SK-N-SH (cell line): ENCODE results near the gene SEC61B. TPM values are rescaled to one million over a fixed set of nuclear protein-coding genes. Genes with fewer than 3 reads are reported as not detected.

Source experiments
- CTCF ChIA-PET: fragments of 300-600, 350-600 bp; formaldehyde crosslinking; extraction: SDS; loops from one replicate; lab custom pipeline; 2021; lab: Yijun Ruan, JAX
- POLR2A ChIA-PET: fragments of 350-600 bp; sonication (Branson Sonifier 250); formaldehyde crosslinking; extraction: SDS; loops from one replicate; lab custom pipeline; 2020; ENCODE audit warnings: antibody characterized with exemption, inconsistent platforms; lab: Yijun Ruan, JAX
- DNase-seq: peaks from one replicate; pipeline ENCODE4 v3.0.0; 2012
- H2AFZ ChIP-seq: fragments of 200-600 bp; sonication (generic); 2 replicates; pipeline ENCODE4 v1.8.1; 2016; ENCODE audit warnings: antibody characterized with exemption, mild to moderate bottlenecking, low read depth
- H3F3A ChIP-seq: fragments of 200-600 bp; sonication (generic); replicated peaks from 2 replicates; pipeline ENCODE3; 2016; ENCODE audit warnings: antibody characterized with exemption, mild to moderate bottlenecking; ENCODE audit not compliant: insufficient read depth
- H3K27ac ChIP-seq, 2 experiments: fragments of 200-500 bp in 1 of 2; fragments of 200-600 bp in 1 of 2; sonication (Bioruptor generic) in 1 of 2; sonication (generic), shearing (Covaris generic) in 1 of 2; 2 replicates each; pipeline versions ENCODE4 v1.5.1 to v1.6.1; 2014 to 2016; ENCODE audit warnings: low read depth in 2 of 2, inconsistent platforms in 1 of 2, low read length in 1 of 2, mild to moderate bottlenecking in 1 of 2, mixed read lengths in 1 of 2
- H3K27me3 ChIP-seq: fragments of 200-600 bp; sonication (generic), shearing (Covaris generic); 2 replicates; pipeline ENCODE4 v1.6.1; 2016; ENCODE audit warnings: mixed run types; ENCODE audit not compliant: insufficient read depth
- H3K36me3 ChIP-seq, 2 experiments: fragments of 200-500 bp in 1 of 2; fragments of 200-600 bp in 1 of 2; sonication (Bioruptor generic) in 1 of 2; sonication (generic) in 1 of 2; replicated peaks in 1 of 2; 2 replicates each; pipeline versions ENCODE3 to v1.5.1; 2014 to 2016; ENCODE audit warnings: low read length in 1 of 2, mild to moderate bottlenecking in 1 of 2; ENCODE audit not compliant: insufficient read depth in 2 of 2, control insufficient read depth in 1 of 2
- H3K4me1 ChIP-seq, 2 experiments: fragments of 200-500 bp in 1 of 2; fragments of 200-600 bp in 1 of 2; sonication (Bioruptor generic) in 1 of 2; sonication (generic), shearing (Covaris generic) in 1 of 2; 2 replicates each; pipeline versions ENCODE4 v1.5.1 to v1.6.1; 2014 to 2016; ENCODE audit warnings: low read depth in 1 of 2, low read length in 1 of 2, mixed run types in 1 of 2; ENCODE audit not compliant: insufficient read depth in 2 of 2, control insufficient read depth in 1 of 2
- H3K4me2 ChIP-seq: fragments of 200-600 bp; sonication (generic), shearing (Covaris generic); 2 replicates; pipeline ENCODE4 v1.6.1; 2017; ENCODE audit warnings: mixed run types
- H3K4me3 ChIP-seq, 2 experiments: fragments of 200-500 bp in 1 of 2; fragments of 200-600 bp in 1 of 2; sonication (Bioruptor generic) in 1 of 2; sonication (generic), shearing (Covaris generic) in 1 of 2; 2 replicates each; pipeline versions ENCODE4 v1.5.1 to v1.8.1; 2014 to 2016; ENCODE audit warnings: low read depth in 2 of 2, inconsistent platforms in 1 of 2, low read length in 1 of 2, mild to moderate bottlenecking in 1 of 2, mixed read lengths in 1 of 2, moderate library complexity in 1 of 2
- H3K79me2 ChIP-seq: fragments of 200-600 bp; sonication (generic); 2 replicates; pipeline ENCODE4 v1.8.1; 2017; ENCODE audit warnings: mild to moderate bottlenecking; ENCODE audit not compliant: insufficient read depth
- H3K9ac ChIP-seq: fragments of 200-600 bp; sonication (generic); 2 replicates; pipeline ENCODE4 v1.6.1; 2017; ENCODE audit warnings: mixed run types
- H3K9me2 ChIP-seq: fragments of 200-600 bp; sonication (generic); 2 replicates; pipeline ENCODE4 v1.6.1; 2017; ENCODE audit warnings: mixed run types
- H3K9me3 ChIP-seq: fragments of 200-600 bp; sonication (generic); 2 replicates; pipeline ENCODE4 v1.6.1; 2017; ENCODE audit warnings: mixed run types, mild to moderate bottlenecking, moderate library complexity
- H4K20me1 ChIP-seq: fragments of 200-600 bp; sonication (generic); 2 replicates; pipeline ENCODE4 v1.6.1; 2017; ENCODE audit warnings: mild to moderate bottlenecking, mixed run types; ENCODE audit not compliant: insufficient read depth
- CTCF ChIP-seq: fragments of 200-600 bp; sonication (generic); IDR thresholded peaks from 2 replicates; pipeline ENCODE4 v1.6.1; 2017; ENCODE audit warnings: antibody characterized with exemption, mild to moderate bottlenecking, moderate library complexity
- FOSL2 ChIP-seq: IDR thresholded peaks from 2 replicates; pipeline ENCODE4 v1.4.0; 2012; ENCODE audit warnings: low read depth, mild to moderate bottlenecking, moderate library complexity, borderline replicate concordance
- FOXJ3 ChIP-seq: sonication (generic); formaldehyde crosslinking; IDR thresholded peaks from 2 replicates; pipeline ENCODE4 v1.5.1; 2020; ENCODE audit warnings: mild to moderate bottlenecking, missing genetic modification reagents
- IRF3 ChIP-seq: fragments of 150-350 bp; IDR thresholded peaks from 2 replicates; pipeline ENCODE4 v1.6.1; 2016; ENCODE audit warnings: mild to moderate bottlenecking, low read depth, low read length
- MAX ChIP-seq: IDR thresholded peaks from 2 replicates; pipeline ENCODE4 v1.4.0; 2012; ENCODE audit warnings: low read depth
- PBX3 ChIP-seq: IDR thresholded peaks from 2 replicates; pipeline ENCODE4; 2012
- RCOR1 ChIP-seq: fragments of 150-350 bp; IDR thresholded peaks from 2 replicates; pipeline ENCODE4 v1.6.1; 2017; ENCODE audit warnings: antibody characterized with exemption, low read length
- SMC3 ChIP-seq: IDR thresholded peaks from 2 replicates; pipeline ENCODE4 v1.6.1; 2012; ENCODE audit warnings: low read depth, low read length, improper control_type of control experiment
- USF1 ChIP-seq: IDR thresholded peaks from 2 replicates; pipeline ENCODE4 v1.4.0; 2012; ENCODE audit warnings: low read depth, borderline replicate concordance
- WGBS: methylation state at CpG from one replicate; pipeline ENCODE4 v1.1.6; 2017; ENCODE audit warnings: low lambda C conversion rate; 5-methylcytosine and 5-hydroxymethylcytosine counted together
- polyA plus RNA-seq, 3 experiments: library from polyadenylated mRNA; depleted of rRNA; stranded (reverse); fragments of >200 nt; gene quantifications; 2 replicates each; pipeline ENCODE4 v1.2.3, GENCODE V29; 2012

The SEC61B gene
- polyA plus RNA-seq, 1 of the 3 experiments (the other 2 are of a cell fraction) = 174 TPM

- TF ChIP-seq IRF3 (no peak), CTCF (no peak)
Measured at GRCh38 chr9:99251157-99251556, 29.1 kb downstream of the SEC61B start (continued).

GRCh38 chr9:99253134-99253533, 31.1 kb downstream of the SEC61B start:
- no peak overlapping the region for H3K4me2 ChIP-seq
- no peaks in the 10 kb centered on the region for H4K20me1 ChIP-seq
- 100% methylated on average over 2 of the region's 2 CpGs for WGBS
- no peak overlapping the region for H3K27ac ChIP-seq
- no peak for DNase-seq
- CTCF ChIA-PET = interaction anchor here (1.0 kb wide), 1 partner anchor 13 kb away, joined by 3 read pairs; no protein-coding TSS in a partner anchor
- H3K9me3 ChIP-seq = no peaks in the 10 kb centered on the region
- TF ChIP-seq FOXJ3 (CRISPR knock-in tag) = no peak
- no peak for TF ChIP-seq SMC3
- TF ChIP-seq USF1 = no peak
- no peak for TF ChIP-seq FOSL2
- TF ChIP-seq PBX3 = no peak
- TF ChIP-seq MAX = no peak
- no peak for TF ChIP-seq RCOR1
- TF ChIP-seq, all 33 proteins: peak for 0
- H3K4me3 ChIP-seq = no peak overlapping the region
- no peaks in the 10 kb centered on the region for H3K79me2 ChIP-seq
- H2AFZ ChIP-seq = no peak overlapping the region
- POLR2A ChIA-PET = no interaction called here
- H3K36me3 ChIP-seq = no peaks in the 10 kb centered on the region
- no peak overlapping the region for H3K9ac ChIP-seq
- H3F3A ChIP-seq = no peaks in the 10 kb centered on the region
- no peaks in the 10 kb centered on the region for H3K9me2 ChIP-seq
- H3K4me1 ChIP-seq = no peaks in the 10 kb centered on the region
- no peaks in the 10 kb centered on the region for H3K27me3 ChIP-seq
